ENCODE results near the gene KLHL2.

Gene KLHL2

GRCh38 chr4:165368114-165368513 is 160.8 kb downstream of the KLHL2 start:
- DNase-seq (ENCODE audit: low spot score) = no peak

- no peak for DNase-seq (ENCODE audit: low spot score)
These were observed 161.2 kb downstream of the KLHL2 start for GRCh38 chr4:165368567-165368966.

- no peak for DNase-seq (ENCODE audit: low spot score)
These were observed 162.2 kb downstream of the KLHL2 start for GRCh38 chr4:165369522-165369921.

- no peak for DNase-seq (ENCODE audit: low spot score)
These were observed 163.2 kb downstream of the KLHL2 start for GRCh38 chr4:165370530-165370929.

Data from cerebellar cortex (tissue), 1 donor.